HL-60 (cell line): ENCODE measurements around the gene CFAP43.

Experiments used
- DNase-seq, 2 experiments: peaks; one replicate each; pipeline ENCODE4 v3.0.0-alpha.2; 2010 to 2020; ENCODE audit warnings: low read depth in 1 of 2, low spot score in 1 of 2
- H3K27ac ChIP-seq: fragments of 250-450 bp; sonication (Bioruptor Pico); replicated peaks from 2 replicates; pipeline ENCODE4 v1.5.1; 2020; ENCODE audit warnings: mild to moderate bottlenecking, moderate library complexity
- H3K27me3 ChIP-seq: fragments of 250-450 bp; sonication (Bioruptor Pico); 2 replicates; pipeline ENCODE4 v1.5.1; 2021; ENCODE audit warnings: mild to moderate bottlenecking, moderate library complexity; ENCODE audit not compliant: insufficient read depth, poor library complexity, severe bottlenecking
- H3K4me3 ChIP-seq: replicated peaks from 2 replicates; pipeline ENCODE4 v1.5.1; 2011; ENCODE audit warnings: mild to moderate bottlenecking, control low read depth, low read length; ENCODE audit not compliant: insufficient read depth
- CTCF ChIP-seq: IDR thresholded peaks from one replicate; pipeline ENCODE4 v1.5.1; 2011; ENCODE audit warnings: low read length, control low read depth, inconsistent platforms; ENCODE audit not compliant: insufficient read depth
- GABPA ChIP-seq: IDR thresholded peaks from 2 replicates; pipeline ENCODE4 v1.6.1; 2012; ENCODE audit warnings: low read depth
- POLR2AphosphoS5 ChIP-seq: IDR thresholded peaks from 2 replicates; pipeline ENCODE4 v1.6.1; 2012; ENCODE audit warnings: low read depth
- REST ChIP-seq: IDR thresholded peaks from 2 replicates; pipeline ENCODE4 v1.6.1; 2012; ENCODE audit warnings: low read depth; ENCODE audit not compliant: insufficient replicate concordance
- SPI1 ChIP-seq: IDR thresholded peaks from 2 replicates; pipeline ENCODE4 v1.6.1; 2012; ENCODE audit warnings: low read depth, mild to moderate bottlenecking, borderline replicate concordance

The CFAP43 gene

GRCh38 chr10:104170610-104171254, 61.4 kb downstream of the CFAP43 start:
- Histone ChIP-seq H3K27ac (no peak overlapping the region), H3K4me3 (no peak overlapping the region), H3K27me3 (peaks cover 5% of the 10 kb centered on the region)
- TF ChIP-seq REST (no peak), POLR2AphosphoS5 (no peak), SPI1 (no peak), GABPA (no peak), CTCF (no peak)
- no peak for DNase-seq

- H3K27ac ChIP-seq: no peak overlapping the region
- H3K4me3 ChIP-seq: no peak overlapping the region
- DNase-seq: no peak
- no peak for TF ChIP-seq REST
- peaks cover 6% of the 10 kb centered on the region for H3K27me3 ChIP-seq
Observed at GRCh38 chr10:104155591-104155990, 76.6 kb downstream of the CFAP43 start.

- DNase-seq: no peak
- Histone ChIP-seq H3K27me3 (no peaks in the 10 kb centered on the region), H3K27ac (no peak overlapping the region), H3K4me3 (no peak overlapping the region)
- TF ChIP-seq REST (no peak), POLR2AphosphoS5 (no peak), CTCF (no peak), SPI1 (no peak), GABPA (no peak)
Observed at GRCh38 chr10:104151737-104152136, 80.4 kb downstream of the CFAP43 start.
